Mammary epithelial cell (primary cell): ENCODE measurements around the gene NEU4.

Experiments
- EZH2 ChIP-seq: IDR thresholded peaks from 2 replicates; pipeline ENCODE4 v1.6.1; 2012; ENCODE audit warnings: low read length, inconsistent platforms, borderline replicate concordance
- TF ChIP-seq, protein P1 (sequence below), 2 donors: IDR thresholded peaks in 1 of 2; conservative IDR thresholded peaks in 1 of 2; 2 replicates each; pipeline ENCODE4 v1.5.1; 2011 to 2012; ENCODE audit warnings: inconsistent platforms in 2 of 2, low read length in 2 of 2, mild to moderate bottlenecking in 2 of 2, control low read depth in 1 of 2, low read depth in 1 of 2; ENCODE audit not compliant: insufficient read depth in 1 of 2; ENCODE audit errors: extremely low read depth in 1 of 2

DNA sequence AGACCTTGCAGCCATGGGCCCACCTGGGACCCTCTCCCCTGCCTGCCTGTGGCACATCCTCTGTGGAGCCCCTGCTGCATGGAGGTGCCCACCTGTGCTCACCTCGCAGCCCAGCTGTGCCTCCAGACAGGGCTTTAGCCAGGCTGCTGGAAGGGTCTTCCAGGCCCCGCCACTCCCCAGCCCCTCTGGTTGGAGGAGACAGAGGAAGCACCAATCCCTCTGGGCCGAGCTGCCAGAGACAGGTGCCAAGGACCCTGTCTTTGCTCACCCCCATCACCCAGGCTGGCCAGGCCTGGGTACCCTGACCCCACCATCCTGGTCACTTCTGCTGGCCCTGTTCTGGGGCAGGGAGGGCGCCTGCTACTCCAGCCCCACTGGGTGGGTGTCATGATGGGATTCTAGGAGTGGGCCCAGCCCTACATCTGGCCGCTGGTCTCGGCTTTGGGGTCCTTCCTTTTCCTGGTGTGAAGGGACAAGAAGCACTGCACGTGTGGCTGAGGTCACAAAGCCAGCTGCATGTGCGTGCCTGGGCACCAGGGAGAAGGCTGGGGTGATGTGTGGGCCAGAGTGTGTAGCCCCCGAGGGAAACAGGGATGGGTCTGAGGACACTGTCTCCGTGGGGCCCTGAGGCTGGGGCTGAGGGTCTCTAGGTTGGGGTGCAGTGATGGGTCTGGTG, 9.3 kb upstream of the NEU4 start:
- TF ChIP-seq, protein P1, sequence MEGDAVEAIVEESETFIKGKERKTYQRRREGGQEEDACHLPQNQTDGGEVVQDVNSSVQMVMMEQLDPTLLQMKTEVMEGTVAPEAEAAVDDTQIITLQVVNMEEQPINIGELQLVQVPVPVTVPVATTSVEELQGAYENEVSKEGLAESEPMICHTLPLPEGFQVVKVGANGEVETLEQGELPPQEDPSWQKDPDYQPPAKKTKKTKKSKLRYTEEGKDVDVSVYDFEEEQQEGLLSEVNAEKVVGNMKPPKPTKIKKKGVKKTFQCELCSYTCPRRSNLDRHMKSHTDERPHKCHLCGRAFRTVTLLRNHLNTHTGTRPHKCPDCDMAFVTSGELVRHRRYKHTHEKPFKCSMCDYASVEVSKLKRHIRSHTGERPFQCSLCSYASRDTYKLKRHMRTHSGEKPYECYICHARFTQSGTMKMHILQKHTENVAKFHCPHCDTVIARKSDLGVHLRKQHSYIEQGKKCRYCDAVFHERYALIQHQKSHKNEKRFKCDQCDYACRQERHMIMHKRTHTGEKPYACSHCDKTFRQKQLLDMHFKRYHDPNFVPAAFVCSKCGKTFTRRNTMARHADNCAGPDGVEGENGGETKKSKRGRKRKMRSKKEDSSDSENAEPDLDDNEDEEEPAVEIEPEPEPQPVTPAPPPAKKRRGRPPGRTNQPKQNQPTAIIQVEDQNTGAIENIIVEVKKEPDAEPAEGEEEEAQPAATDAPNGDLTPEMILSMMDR (conservative IDR thresholded peaks at IDR 0.05 in 1 of 2, IDR thresholded peaks at IDR 0.05 in 1 of 2; ENCODE audit: extremely low read depth in 1 of 2, insufficient read depth in 1 of 2, low read depth in 1 of 2, low read length in 2 of 2), result no peak
- TF ChIP-seq EZH2, result no peak
